WERI-Rb-1 (cell line): Measurements from ENCODE around the gene RSPH9.

Source experiments
- DNase-seq: peaks from one replicate; pipeline ENCODE4 v3.0.0-alpha.2; 2020
- H3K27ac ChIP-seq: fragments of 250-450 bp; sonication (Bioruptor Pico); 2 replicates; pipeline ENCODE4 v1.5.1; 2020; ENCODE audit warnings: mild to moderate bottlenecking, moderate library complexity
- H3K27me3 ChIP-seq: fragments of 250-450 bp; sonication (Bioruptor Pico); 2 replicates; pipeline ENCODE4 v1.5.1; 2021; ENCODE audit warnings: mild to moderate bottlenecking, low read depth, moderate library complexity; ENCODE audit not compliant: insufficient read depth, severe bottlenecking
- H3K36me3 ChIP-seq: fragments of 250-450 bp; sonication (Bioruptor Pico); 2 replicates; pipeline ENCODE4 v1.5.1; 2020; ENCODE audit warnings: mild to moderate bottlenecking, moderate library complexity
- H3K4me3 ChIP-seq: 2 replicates; pipeline ENCODE4 v1.5.1; 2011; ENCODE audit warnings: low read depth, mild to moderate bottlenecking, control low read depth, low read length
- H3K9me3 ChIP-seq: fragments of 250-450 bp; sonication (Bioruptor Pico); 2 replicates; pipeline ENCODE4 v1.5.1; 2021; ENCODE audit warnings: mild to moderate bottlenecking, moderate library complexity; ENCODE audit not compliant: severe bottlenecking
- CTCF ChIP-seq: IDR thresholded peaks from 2 replicates; pipeline ENCODE4 v1.5.1; 2011; ENCODE audit warnings: low read depth, mild to moderate bottlenecking, control low read depth, inconsistent platforms, low read length

The RSPH9 gene

GRCh38 chr6:43616725-43617472, 27.9 kb upstream of the RSPH9 start:
- H3K27ac ChIP-seq = no peak overlapping the region; the same call in 1 of the 2 replicates
- peaks cover 90% of the 10 kb centered on the region for H3K36me3 ChIP-seq
- TF ChIP-seq CTCF = no peak

GRCh38 chr6:43621078-43621835, 23.6 kb upstream of the RSPH9 start:
- no peak overlapping the region for H3K4me3 ChIP-seq
- no peak for TF ChIP-seq CTCF
- no peaks in the 10 kb centered on the region for H3K9me3 ChIP-seq
- peaks cover 92% of the 10 kb centered on the region for H3K36me3 ChIP-seq
- DNase-seq = no peak
- H3K27me3 ChIP-seq = no peaks in the 10 kb centered on the region
- H3K27ac ChIP-seq = no peak overlapping the region

More at GRCh38 chr6:43616725-43617472, 27.9 kb upstream of the RSPH9 start:
- Histone ChIP-seq H3K4me3 (no peak overlapping the region), H3K27me3 (no peaks in the 10 kb centered on the region), H3K9me3 (no peaks in the 10 kb centered on the region)
- DNase-seq = no peak

- no peak for DNase-seq
- Histone ChIP-seq H3K27me3 (no peaks in the 10 kb centered on the region), H3K4me3 (no peak overlapping the region), H3K36me3 (peaks cover 90% of the 10 kb centered on the region), H3K27ac (no peak overlapping the region), H3K9me3 (no peaks in the 10 kb centered on the region)
- no peak for TF ChIP-seq CTCF
Observed at GRCh38 chr6:43621836-43622180, 23.0 kb upstream of the RSPH9 start.

GRCh38 chr6:43622541-43622940, 22.3 kb upstream of the RSPH9 start:
- Histone ChIP-seq H3K9me3 (no peaks in the 10 kb centered on the region), H3K27me3 (no peaks in the 10 kb centered on the region), H3K4me3 (no peak overlapping the region), H3K36me3 (peaks cover 91% of the 10 kb centered on the region), H3K27ac (no peak overlapping the region)
- no peak for DNase-seq
- TF ChIP-seq CTCF = no peak

GRCh38 chr6:43623880-43624785, 20.7 kb upstream of the RSPH9 start:
- no peak overlapping the region for H3K27ac ChIP-seq
- no peaks in the 10 kb centered on the region for H3K9me3 ChIP-seq
- H3K4me3 ChIP-seq = no peak overlapping the region
- TF ChIP-seq CTCF = no peak
- no peak for DNase-seq
- H3K36me3 ChIP-seq = peaks cover 86% of the 10 kb centered on the region
- no peaks in the 10 kb centered on the region for H3K27me3 ChIP-seq
